ENCODE results near the gene NRN1L. TPM values are rescaled to one million over a fixed set of nuclear protein-coding genes. Genes with fewer than 3 reads are reported as not detected.

NRN1L gene
- total RNA-seq, 3 donors from 2014 or later (not counting 1 experiment from before 2014, with no cell fraction given) = 0.70 to 1.3 TPM; not detected in 1

DNA sequence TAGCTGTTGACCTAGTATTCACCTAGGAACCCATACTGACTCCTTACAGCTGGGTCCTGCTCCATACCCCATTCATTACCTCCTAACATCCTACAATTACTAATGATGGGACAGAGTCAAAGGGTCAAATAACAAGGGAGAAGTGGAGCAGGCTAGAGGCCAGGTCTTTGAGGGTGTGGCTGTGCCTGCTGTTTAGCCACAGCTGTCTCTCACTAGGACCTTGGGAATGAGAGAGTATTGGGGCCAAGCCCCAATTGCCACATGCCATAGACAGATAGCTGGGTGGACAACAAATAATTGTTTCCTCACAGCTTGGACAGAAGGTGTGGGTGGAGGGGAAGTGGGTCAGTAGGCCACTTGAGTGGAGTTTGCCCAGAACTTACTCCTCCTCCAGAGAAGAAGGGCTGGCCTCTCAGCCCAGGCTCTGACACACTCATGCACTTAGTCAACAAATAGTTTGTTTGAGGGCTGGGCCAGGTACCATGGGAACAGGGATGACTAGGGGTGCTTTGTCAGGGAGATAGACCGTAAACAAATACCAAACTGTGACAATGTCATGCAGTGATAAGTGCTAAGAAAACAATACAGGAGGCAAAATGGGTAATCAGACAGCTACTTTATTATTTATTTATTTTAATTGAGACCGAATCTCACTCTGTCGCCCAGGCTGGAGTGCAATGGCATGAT is 27.0 kb upstream of the NRN1L start:
- Histone ChIP-seq H3K9me3 (ENCODE audit: control insufficient read depth, insufficient read depth, low read length) (no peaks in the 10 kb centered on the region), H3K27ac (ENCODE audit: low read length) (peak overlapping the region; percentile 44), H3K27me3 (ENCODE audit: control insufficient read depth, insufficient read depth, low read length) (no peaks in the 10 kb centered on the region), H3K4me3 (ENCODE audit: low read length) (no peak overlapping the region), H3K4me1 (ENCODE audit: control insufficient read depth, insufficient read depth, low read length) (peaks cover 22% of the 10 kb centered on the region), H3K36me3 (ENCODE audit: control insufficient read depth, insufficient read depth, low read length) (peaks cover 2% of the 10 kb centered on the region)
- Mint-ChIP-seq H3K27ac (peak overlapping the region; percentile 79 to 85), H3K4me1 (peaks cover 37 to 42% of the 10 kb centered on the region in 2 donors), H3K36me3 (no peaks in the 10 kb centered on the region), H3K4me3 (no peak overlapping the region), H3K9me3 (no peaks in the 10 kb centered on the region), H3K27me3 (ENCODE audit: low read depth in 2 of 2) (no peaks in the 10 kb centered on the region)
- intact Hi-C loops (cut with micrococcal nuclease) = no loop called here
- ATAC-seq (peak; percentile 69 to 79 (median 77)), DNase-seq (peak in 1 of 2 donors; percentile 58)
- WGBS (ENCODE audit: insufficient coverage) = 69% methylated on average over 3 of the region's 3 CpGs
- TF ChIP-seq, protein P1, sequence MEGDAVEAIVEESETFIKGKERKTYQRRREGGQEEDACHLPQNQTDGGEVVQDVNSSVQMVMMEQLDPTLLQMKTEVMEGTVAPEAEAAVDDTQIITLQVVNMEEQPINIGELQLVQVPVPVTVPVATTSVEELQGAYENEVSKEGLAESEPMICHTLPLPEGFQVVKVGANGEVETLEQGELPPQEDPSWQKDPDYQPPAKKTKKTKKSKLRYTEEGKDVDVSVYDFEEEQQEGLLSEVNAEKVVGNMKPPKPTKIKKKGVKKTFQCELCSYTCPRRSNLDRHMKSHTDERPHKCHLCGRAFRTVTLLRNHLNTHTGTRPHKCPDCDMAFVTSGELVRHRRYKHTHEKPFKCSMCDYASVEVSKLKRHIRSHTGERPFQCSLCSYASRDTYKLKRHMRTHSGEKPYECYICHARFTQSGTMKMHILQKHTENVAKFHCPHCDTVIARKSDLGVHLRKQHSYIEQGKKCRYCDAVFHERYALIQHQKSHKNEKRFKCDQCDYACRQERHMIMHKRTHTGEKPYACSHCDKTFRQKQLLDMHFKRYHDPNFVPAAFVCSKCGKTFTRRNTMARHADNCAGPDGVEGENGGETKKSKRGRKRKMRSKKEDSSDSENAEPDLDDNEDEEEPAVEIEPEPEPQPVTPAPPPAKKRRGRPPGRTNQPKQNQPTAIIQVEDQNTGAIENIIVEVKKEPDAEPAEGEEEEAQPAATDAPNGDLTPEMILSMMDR (IDR thresholded peaks at IDR 0.05) = no peak

DNA sequence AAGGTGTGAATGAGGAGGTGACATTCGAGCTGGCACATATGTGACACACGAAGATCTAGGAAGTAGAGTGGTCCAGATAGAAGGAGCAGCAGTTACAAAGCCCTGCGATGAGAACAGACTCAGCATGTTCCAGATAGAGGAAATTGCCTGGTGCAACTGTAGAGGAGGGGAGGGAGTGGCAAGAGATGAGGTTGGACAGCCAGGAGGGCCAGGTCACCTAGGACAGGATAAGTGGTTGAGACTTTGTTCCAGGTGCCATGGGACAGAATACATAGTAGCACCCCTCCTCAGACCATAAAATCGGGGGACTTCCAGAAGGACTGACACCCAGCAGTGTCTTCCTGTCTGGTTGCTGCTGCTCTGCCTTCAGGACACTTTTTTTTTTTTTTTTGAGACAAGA is 26.2 kb upstream of the NRN1L start:
- no peaks in the 10 kb centered on the region for H3K36me3 Mint-ChIP-seq
- 64% methylated on average over 4 of the region's 4 CpGs for WGBS (ENCODE audit: insufficient coverage)
- Histone ChIP-seq H3K4me3 (ENCODE audit: low read length) (no peak overlapping the region), H3K27ac (ENCODE audit: low read length) (peak overlapping the region; percentile 44), H3K4me1 (ENCODE audit: control insufficient read depth, insufficient read depth, low read length) (peaks cover 22% of the 10 kb centered on the region), H3K9me3 (ENCODE audit: control insufficient read depth, insufficient read depth, low read length) (no peaks in the 10 kb centered on the region), H3K27me3 (ENCODE audit: control insufficient read depth, insufficient read depth, low read length) (no peaks in the 10 kb centered on the region), H3K36me3 (ENCODE audit: control insufficient read depth, insufficient read depth, low read length) (peaks cover 2% of the 10 kb centered on the region)
- H3K9me3 Mint-ChIP-seq = no peaks in the 10 kb centered on the region
- DNase-seq (peak in 1 of 2 donors; percentile 37), ATAC-seq (peak; percentile 37 to 76 (median 58))
- no peak overlapping the region for H3K4me3 Mint-ChIP-seq
- TF ChIP-seq, protein P1 (IDR thresholded peaks at IDR 0.05) = no peak
- H3K27ac Mint-ChIP-seq = peak overlapping the region; percentile 79 to 85
- peaks cover 37 to 42% of the 10 kb centered on the region in 2 donors for H3K4me1 Mint-ChIP-seq
- H3K27me3 Mint-ChIP-seq (ENCODE audit: low read depth in 2 of 2) = no peaks in the 10 kb centered on the region
- intact Hi-C loops (cut with micrococcal nuclease) = no loop called here

DNA sequence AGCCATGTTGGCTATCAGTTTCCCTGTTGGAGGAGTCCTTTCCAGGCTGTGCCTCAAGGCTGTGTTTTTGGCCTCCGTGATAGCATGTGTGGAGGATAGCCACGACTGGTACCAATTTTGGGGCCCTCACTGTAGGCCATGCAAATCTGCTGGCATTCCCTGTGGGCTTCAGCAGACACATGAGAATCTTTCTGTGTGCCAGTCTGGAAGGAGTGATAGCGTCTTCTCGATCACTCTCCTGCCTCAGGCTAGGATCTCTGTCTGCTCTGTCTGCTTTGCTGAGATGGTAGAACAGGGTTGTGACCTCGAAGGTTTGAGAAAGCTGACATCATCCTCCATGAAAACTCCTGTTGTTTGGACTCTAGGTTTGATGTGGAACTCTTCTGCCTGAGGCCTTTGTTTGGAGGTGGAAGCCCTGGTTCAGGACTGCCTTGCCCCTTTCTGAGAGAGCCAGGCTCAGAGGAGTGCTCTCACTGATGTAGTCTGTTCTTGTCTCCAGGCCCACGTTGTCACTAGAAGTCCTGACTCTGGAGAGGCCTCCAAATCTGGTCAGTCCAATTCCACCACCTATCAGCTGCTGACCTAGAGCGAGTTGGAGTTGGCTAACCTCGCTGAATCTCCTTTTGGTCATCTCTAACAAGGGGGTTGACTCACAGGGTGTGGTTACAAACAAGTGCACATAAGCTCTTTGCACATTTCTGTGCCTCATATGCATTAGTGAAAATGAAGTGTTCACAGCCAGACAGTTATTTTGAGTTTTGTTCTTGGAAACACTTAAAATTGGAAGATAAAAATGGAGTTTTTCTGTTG is 23.9 kb upstream of the NRN1L start:
- Mint-ChIP-seq H3K9me3 (no peaks in the 10 kb centered on the region), H3K36me3 (no peaks in the 10 kb centered on the region), H3K27ac (peak overlapping the region in 1 of 2 donors; percentile 65), H3K27me3 (ENCODE audit: low read depth in 2 of 2) (no peaks in the 10 kb centered on the region), H3K4me3 (no peak overlapping the region), H3K4me1 (peaks cover 31 to 36% of the 10 kb centered on the region in 2 donors)
- TF ChIP-seq, protein P1 (IDR thresholded peaks at IDR 0.05) = no peak
- H3K9me3 ChIP-seq (ENCODE audit: control insufficient read depth, insufficient read depth, low read length) = no peaks in the 10 kb centered on the region
- H3K27ac ChIP-seq (ENCODE audit: low read length) = no peak overlapping the region
- peaks cover 2% of the 10 kb centered on the region for H3K36me3 ChIP-seq (ENCODE audit: control insufficient read depth, insufficient read depth, low read length)
- no peaks in the 10 kb centered on the region for H3K27me3 ChIP-seq (ENCODE audit: control insufficient read depth, insufficient read depth, low read length)
- intact Hi-C loops (cut with micrococcal nuclease) = no loop called here
- ATAC-seq = no peak
- 95% methylated on average over 8 of the region's 8 CpGs for WGBS (ENCODE audit: insufficient coverage)
- peaks cover 22% of the 10 kb centered on the region for H3K4me1 ChIP-seq (ENCODE audit: control insufficient read depth, insufficient read depth, low read length)
- no peak for DNase-seq
- no peak overlapping the region for H3K4me3 ChIP-seq (ENCODE audit: low read length)
